Astrocyte (in vitro differentiated cells and primary cell): Measurements from ENCODE around the gene ARIH2. TPM values are rescaled to one million over a fixed set of nuclear protein-coding genes. Genes with fewer than 3 reads are reported as not detected.
"Not testable (repeated sequence)": the region's sequence is repeated elsewhere in the genome, so short reads cannot be mapped to it uniquely, and the experiment has no call there.

Experiments
- DNase-seq: peaks from one replicate; pipeline ENCODE4 v3.0.0-alpha.2; 2010; ENCODE audit warnings: low read depth
- FAIRE-seq: peaks from 2 replicates; lab custom pipeline; 2011; peaks lifted over from hg19 to GRCh38; lab: Jason Lieb, UNC
- H2AFZ ChIP-seq: 2 replicates; pipeline ENCODE4 v1.6.0; 2012; ENCODE audit warnings: low read depth, low read length, inconsistent platforms
- H3K27ac ChIP-seq: 2 replicates; pipeline ENCODE4 v1.5.1; 2011; ENCODE audit warnings: low read depth, low read length, inconsistent platforms
- H3K27me3 ChIP-seq: 2 replicates; pipeline ENCODE4 v1.6.0; 2011; ENCODE audit warnings: low read length, inconsistent platforms; ENCODE audit not compliant: insufficient read depth
- H3K36me3 ChIP-seq: 2 replicates; pipeline ENCODE4 v1.5.1; 2011; ENCODE audit warnings: low read length, inconsistent platforms; ENCODE audit not compliant: insufficient read depth
- H3K4me1 ChIP-seq: 2 replicates; pipeline ENCODE4 v1.5.1; 2011; ENCODE audit warnings: low read length, inconsistent platforms; ENCODE audit not compliant: insufficient read depth
- H3K4me2 ChIP-seq: 2 replicates; pipeline ENCODE4 v1.6.0; 2012; ENCODE audit warnings: low read length, inconsistent platforms
- H3K4me3 ChIP-seq: 2 replicates; pipeline ENCODE4 v1.5.1; 2011; ENCODE audit warnings: low read depth, mild to moderate bottlenecking, low read length, inconsistent platforms; ENCODE audit not compliant: insufficient read depth
- H3K79me2 ChIP-seq: 2 replicates; pipeline ENCODE4 v1.6.0; 2012; ENCODE audit warnings: mild to moderate bottlenecking, low read length, inconsistent platforms; ENCODE audit not compliant: insufficient read depth
- H3K9ac ChIP-seq: 2 replicates; pipeline ENCODE4 v1.6.0; 2012; ENCODE audit warnings: mild to moderate bottlenecking, low read length, inconsistent platforms
- H3K9me3 ChIP-seq: 2 replicates; pipeline ENCODE4 v1.5.1; 2012; ENCODE audit warnings: low read depth, mild to moderate bottlenecking, low read length, inconsistent platforms; ENCODE audit not compliant: insufficient read depth
- H4K20me1 ChIP-seq: 2 replicates; pipeline ENCODE4 v1.6.0; 2012; ENCODE audit warnings: low read length, inconsistent platforms; ENCODE audit not compliant: insufficient read depth
- H3K27ac Mint-ChIP-seq: one replicate; pipeline ENCODE4 v1.8.0; 2021; ENCODE audit warnings: mild to moderate bottlenecking, mixed read lengths; ENCODE audit not compliant: unreplicated experiment
- H3K27me3 Mint-ChIP-seq: one replicate; pipeline ENCODE4 v1.8.0; 2021; ENCODE audit warnings: low read depth, mixed read lengths; ENCODE audit not compliant: unreplicated experiment
- H3K36me3 Mint-ChIP-seq: one replicate; pipeline ENCODE4 v1.8.0; 2021; ENCODE audit warnings: low read depth, mixed read lengths; ENCODE audit not compliant: unreplicated experiment
- H3K4me1 Mint-ChIP-seq: one replicate; pipeline ENCODE4 v1.8.0; 2021; ENCODE audit warnings: low read depth, mixed read lengths; ENCODE audit not compliant: unreplicated experiment
- H3K4me3 Mint-ChIP-seq: one replicate; pipeline ENCODE4 v1.8.0; 2021; ENCODE audit warnings: mild to moderate bottlenecking, moderate library complexity, mixed read lengths; ENCODE audit not compliant: unreplicated experiment
- H3K9me3 Mint-ChIP-seq: one replicate; pipeline ENCODE4 v1.8.0; 2021; ENCODE audit warnings: mild to moderate bottlenecking, mixed read lengths; ENCODE audit not compliant: unreplicated experiment
- EZH2 ChIP-seq: IDR thresholded peaks from 2 replicates; pipeline ENCODE4 v1.6.1; 2012; ENCODE audit warnings: mild to moderate bottlenecking, low read length, inconsistent platforms; ENCODE audit not compliant: insufficient read depth
- total RNA-seq: library from RNA; stranded (reverse); gene quantifications from 2 replicates; pipeline ENCODE4 v1.2.1, GENCODE V29; 2021
- TF ChIP-seq, protein P1 (sequence below): IDR thresholded peaks from 2 replicates; pipeline ENCODE4 v1.5.1; 2011; ENCODE audit warnings: low read depth, mild to moderate bottlenecking, inconsistent platforms, low read length, moderate library complexity; ENCODE audit not compliant: insufficient read depth

ARIH2 gene
- total RNA-seq, 1 donor from 2014 or later, result 94.6 TPM

DNA sequence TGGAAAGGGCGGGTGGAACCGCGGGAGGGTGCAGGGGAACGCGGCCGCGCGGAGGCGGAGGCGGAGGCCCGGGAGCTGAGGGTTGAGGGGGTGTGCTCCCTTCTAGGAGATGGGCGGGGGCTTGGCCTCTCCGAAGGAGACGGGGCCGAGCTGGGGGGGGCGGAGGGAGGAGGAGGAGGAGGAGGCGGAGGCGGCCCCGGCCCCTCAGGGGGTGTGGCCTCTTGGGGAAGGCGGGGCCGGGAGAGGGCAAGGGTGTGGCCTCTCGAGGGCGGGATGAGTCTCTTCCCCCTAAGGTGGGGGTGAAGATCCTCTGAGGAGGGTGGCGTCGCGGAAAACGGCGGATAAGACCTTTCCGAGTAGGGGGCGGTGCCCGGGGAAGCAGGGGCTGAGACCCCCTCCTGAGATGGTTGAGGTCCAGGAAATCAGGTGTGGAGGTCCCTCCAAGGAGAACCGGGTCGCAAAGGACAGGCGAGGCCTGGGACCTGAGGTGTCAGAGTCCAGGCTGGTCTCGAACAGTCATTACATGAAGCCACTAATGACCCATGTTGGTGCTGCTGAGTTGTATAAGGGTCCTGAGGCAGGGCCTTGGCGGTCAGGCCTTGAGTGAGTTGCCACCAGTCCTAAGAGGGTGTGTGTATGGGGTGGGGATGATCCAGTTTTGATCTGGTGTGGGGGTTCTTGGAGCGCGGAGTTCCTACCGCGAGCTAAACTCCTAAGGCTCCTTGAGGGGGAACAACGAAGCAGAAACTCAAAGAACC is 89.3 kb downstream of the ARIH2 start:
- peak overlapping the region; percentile 98 for H3K4me2 ChIP-seq
- H3K27me3 ChIP-seq, result no peaks in the 10 kb centered on the region
- H3K9ac ChIP-seq, result peak overlapping the region; percentile 99
- FAIRE-seq (no peak), DNase-seq (peak; percentile 57)
- peak overlapping the region; percentile 80 for H3K4me3 ChIP-seq
- no peaks in the 10 kb centered on the region for H3K9me3 Mint-ChIP-seq
- peaks cover 66% of the 10 kb centered on the region for H3K79me2 ChIP-seq
- H3K9me3 ChIP-seq, result no peaks in the 10 kb centered on the region
- peak overlapping the region; percentile 91 for H2AFZ ChIP-seq
- H3K4me1 Mint-ChIP-seq, result peaks cover 8% of the 10 kb centered on the region
- H3K27ac Mint-ChIP-seq, result peak overlapping the region; percentile 99
- H3K36me3 Mint-ChIP-seq, result peaks cover 13% of the 10 kb centered on the region
- peak overlapping the region; percentile 98 for H3K27ac ChIP-seq
- no peaks in the 10 kb centered on the region for H3K27me3 Mint-ChIP-seq
- no peak for TF ChIP-seq EZH2
- TF ChIP-seq, protein P1, sequence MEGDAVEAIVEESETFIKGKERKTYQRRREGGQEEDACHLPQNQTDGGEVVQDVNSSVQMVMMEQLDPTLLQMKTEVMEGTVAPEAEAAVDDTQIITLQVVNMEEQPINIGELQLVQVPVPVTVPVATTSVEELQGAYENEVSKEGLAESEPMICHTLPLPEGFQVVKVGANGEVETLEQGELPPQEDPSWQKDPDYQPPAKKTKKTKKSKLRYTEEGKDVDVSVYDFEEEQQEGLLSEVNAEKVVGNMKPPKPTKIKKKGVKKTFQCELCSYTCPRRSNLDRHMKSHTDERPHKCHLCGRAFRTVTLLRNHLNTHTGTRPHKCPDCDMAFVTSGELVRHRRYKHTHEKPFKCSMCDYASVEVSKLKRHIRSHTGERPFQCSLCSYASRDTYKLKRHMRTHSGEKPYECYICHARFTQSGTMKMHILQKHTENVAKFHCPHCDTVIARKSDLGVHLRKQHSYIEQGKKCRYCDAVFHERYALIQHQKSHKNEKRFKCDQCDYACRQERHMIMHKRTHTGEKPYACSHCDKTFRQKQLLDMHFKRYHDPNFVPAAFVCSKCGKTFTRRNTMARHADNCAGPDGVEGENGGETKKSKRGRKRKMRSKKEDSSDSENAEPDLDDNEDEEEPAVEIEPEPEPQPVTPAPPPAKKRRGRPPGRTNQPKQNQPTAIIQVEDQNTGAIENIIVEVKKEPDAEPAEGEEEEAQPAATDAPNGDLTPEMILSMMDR, result no peak
- peaks cover 10% of the 10 kb centered on the region for H3K36me3 ChIP-seq
- H3K4me3 Mint-ChIP-seq, result peak overlapping the region; percentile 97
- H4K20me1 ChIP-seq, result peaks cover 43% of the 10 kb centered on the region
- H3K4me1 ChIP-seq, result peaks cover 16% of the 10 kb centered on the region

DNA sequence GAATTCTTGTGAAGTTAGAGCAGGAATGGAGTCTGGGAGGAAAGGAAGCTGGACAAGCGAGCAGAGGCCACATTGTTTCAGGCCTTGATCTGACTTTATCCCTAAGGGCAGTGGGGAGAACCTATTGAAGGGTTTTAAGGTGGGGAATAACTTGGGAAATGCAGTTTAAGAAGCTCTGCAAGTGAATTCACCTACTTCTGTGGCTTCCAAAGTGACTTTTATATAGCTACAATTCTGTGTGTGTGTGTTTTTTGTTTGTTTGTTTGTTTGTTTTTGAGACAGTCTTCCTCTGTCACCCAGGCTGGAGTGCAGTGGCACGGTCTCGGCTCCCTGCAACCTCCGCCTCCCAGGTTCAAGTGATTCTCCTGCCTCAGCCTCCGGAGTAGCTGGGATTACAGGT is 90.0 kb downstream of the ARIH2 start:
- peaks cover 13% of the 10 kb centered on the region for H3K36me3 Mint-ChIP-seq
- peak overlapping the region; percentile 17 for H3K27ac ChIP-seq

DNA sequence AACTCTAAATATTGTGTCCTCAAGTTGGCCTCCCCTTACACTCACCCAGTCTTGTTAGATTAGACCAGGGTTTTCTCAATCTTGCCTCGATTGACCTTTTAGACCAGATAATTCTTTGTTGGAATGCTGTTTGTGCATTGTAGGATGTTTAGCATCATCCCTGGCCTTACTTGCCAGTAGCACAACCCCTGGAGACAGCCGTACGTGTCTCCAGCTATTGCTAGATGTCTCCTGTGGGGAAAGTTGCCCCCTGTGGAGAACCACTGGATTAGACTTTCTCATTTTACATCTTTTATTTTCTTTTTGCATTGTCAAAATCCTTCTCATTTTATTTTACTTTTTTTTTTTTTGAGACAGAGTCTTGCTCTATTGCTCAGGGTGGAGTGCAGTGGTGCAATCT is 90.8 kb downstream of the ARIH2 start:
- no peak overlapping the region for H3K9ac ChIP-seq
- Mint-ChIP-seq H3K9me3 (no peaks in the 10 kb centered on the region), H3K4me3 (no peak overlapping the region), H3K27ac (no peak overlapping the region), H3K36me3 (peaks cover 13% of the 10 kb centered on the region), H3K4me1 (peaks cover 8% of the 10 kb centered on the region), H3K27me3 (no peaks in the 10 kb centered on the region)
- H2AFZ ChIP-seq, result no peak overlapping the region
- peaks cover 57% of the 10 kb centered on the region for H4K20me1 ChIP-seq
- peaks cover 16% of the 10 kb centered on the region for H3K4me1 ChIP-seq
- no peak overlapping the region for H3K4me3 ChIP-seq
- DNase-seq (no peak), FAIRE-seq (no peak)
- H3K27me3 ChIP-seq, result no peaks in the 10 kb centered on the region
- peak overlapping the region; percentile 35 for H3K4me2 ChIP-seq
- peaks cover 79% of the 10 kb centered on the region for H3K79me2 ChIP-seq
- H3K9me3 ChIP-seq, result no peaks in the 10 kb centered on the region
- no peak for TF ChIP-seq EZH2
- TF ChIP-seq, protein P1, result no peak
- H3K36me3 ChIP-seq, result peaks cover 11% of the 10 kb centered on the region
- H3K27ac ChIP-seq, result no peak overlapping the region

More for the DNA sequence above, 90.0 kb downstream of the ARIH2 start:
- FAIRE-seq, H3K27me3 ChIP-seq, H3K9me3 ChIP-seq, H2AFZ ChIP-seq, H3K9me3 Mint-ChIP-seq, DNase-seq, H3K4me1 Mint-ChIP-seq, H3K27me3 Mint-ChIP-seq: not testable (repeated sequence)
- Histone ChIP-seq H3K4me3 (peak overlapping the region; percentile 80), H3K4me1 (peaks cover 16% of the 10 kb centered on the region), H3K4me2 (peak overlapping the region; percentile 98), H3K36me3 (peaks cover 11% of the 10 kb centered on the region), H3K9ac (peak overlapping the region; percentile 99), H3K79me2 (peaks cover 73% of the 10 kb centered on the region), H4K20me1 (peaks cover 50% of the 10 kb centered on the region)
- Mint-ChIP-seq H3K27ac (peak overlapping the region; percentile 86), H3K4me3 (peak overlapping the region; percentile 97)
